ENCODE measurements around the gene CYP2A13.

GRCh38 chr19:41050426-41050825, 37.8 kb upstream of the CYP2A13 start:
- TF ChIP-seq CTCF (conservative IDR thresholded peaks at IDR 0.05) (no peak), ZFX (IDR thresholded peaks at IDR 0.05) (no peak)
